Neural cell (in vitro differentiated cells): ENCODE measurements around the gene ZNF561. TPM values are rescaled to one million over a fixed set of nuclear protein-coding genes. Genes with fewer than 3 reads are reported as not detected.
"Not testable (repeated sequence)": the region's sequence is repeated elsewhere in the genome, so short reads cannot be mapped to it uniquely, and the experiment has no call there.

Source experiments
- H2AFZ ChIP-seq: fragments of 200-600, 300-800 bp; sonication (generic), shearing (Covaris generic); 2 replicates; pipeline ENCODE4 v1.6.0; 2014; ENCODE audit warnings: low read depth, mild to moderate bottlenecking, antibody characterized with exemption, low read length, moderate library complexity
- H3F3A ChIP-seq: fragments of 200-600 bp; shearing (Covaris generic); 2 replicates; pipeline ENCODE4 v1.6.1; 2016; ENCODE audit warnings: mild to moderate bottlenecking, moderate library complexity, mixed read lengths, antibody characterized with exemption, low read length; ENCODE audit not compliant: insufficient read depth, poor library complexity, severe bottlenecking
- H3K27ac ChIP-seq: fragments of 200-600, 300-800 bp; sonication (generic), shearing (Covaris generic); 2 replicates; pipeline ENCODE4 v1.5.1; 2014; ENCODE audit warnings: mild to moderate bottlenecking, low read length, moderate library complexity
- H3K27me3 ChIP-seq: fragments of 300-800, 200-600 bp; sonication (generic), shearing (Covaris generic); 2 replicates; pipeline ENCODE4 v1.6.0; 2014; ENCODE audit warnings: mild to moderate bottlenecking, low read depth, low read length, moderate library complexity; ENCODE audit not compliant: insufficient read depth
- H3K36me3 ChIP-seq: fragments of 300-800, 200-600 bp; sonication (generic), shearing (Covaris generic); 2 replicates; pipeline ENCODE4 v1.5.1; 2014; ENCODE audit warnings: mild to moderate bottlenecking, antibody characterized with exemption, low read length, moderate library complexity; ENCODE audit not compliant: insufficient read depth
- H3K4me2 ChIP-seq: fragments of 300-800, 200-600 bp; sonication (generic), shearing (Covaris generic); 2 replicates; pipeline ENCODE4 v1.6.0; 2014; ENCODE audit warnings: mild to moderate bottlenecking, low read length
- H3K4me3 ChIP-seq: fragments of 300-800, 200-600 bp; sonication (generic), shearing (Covaris generic); 2 replicates; pipeline ENCODE4 v1.5.1; 2014; ENCODE audit warnings: mild to moderate bottlenecking, low read length, moderate library complexity
- H3K79me2 ChIP-seq: fragments of 200-600 bp; shearing (Covaris generic); replicated peaks from 2 replicates; pipeline ENCODE4 v1.6.0; 2014; ENCODE audit warnings: mild to moderate bottlenecking, low read length, moderate library complexity; ENCODE audit not compliant: insufficient read depth
- H3K9ac ChIP-seq: fragments of 300-800, 200-600 bp; sonication (generic), shearing (Covaris generic); 2 replicates; pipeline ENCODE4 v1.6.1; 2016; ENCODE audit warnings: mild to moderate bottlenecking, low read length, mixed read lengths
- H3K9me2 ChIP-seq: fragments of 200-600 bp; shearing (Covaris generic); 2 replicates; pipeline ENCODE4 v1.6.1; 2016; ENCODE audit warnings: mild to moderate bottlenecking, low read length, mixed read lengths; ENCODE audit not compliant: insufficient read depth
- H3K9me3 ChIP-seq: fragments of 200-600, 300-800 bp; sonication (generic), shearing (Covaris generic); 2 replicates; pipeline ENCODE4 v1.6.1; 2016; ENCODE audit warnings: mild to moderate bottlenecking, mixed run types, low read length, moderate library complexity, mixed read lengths
- H4K20me1 ChIP-seq: fragments of 200-600 bp; shearing (Covaris generic); 2 replicates; pipeline ENCODE4 v1.6.1; 2016; ENCODE audit warnings: mild to moderate bottlenecking, mixed run types; ENCODE audit not compliant: insufficient read depth
- EP300 ChIP-seq: fragments of 450-650 bp; conservative IDR thresholded peaks from 2 replicates; pipeline ENCODE4 v1.6.1; 2014; ENCODE audit warnings: antibody characterized with exemption, mild to moderate bottlenecking, moderate library complexity; ENCODE audit not compliant: poor library complexity, severe bottlenecking
- EZH2 ChIP-seq: fragments of 200-600, 300-800 bp; shearing (Covaris generic), sonication (generic); IDR thresholded peaks from 2 replicates; pipeline ENCODE4 v1.6.1; 2014; ENCODE audit warnings: antibody characterized with exemption, low read length, borderline replicate concordance, mild to moderate bottlenecking; ENCODE audit not compliant: insufficient read depth, poor library complexity, severe bottlenecking
- MXI1 ChIP-seq: fragments of 450-650 bp; conservative IDR thresholded peaks from 2 replicates; pipeline ENCODE4 v1.6.1; 2014; ENCODE audit warnings: antibody characterized with exemption, mild to moderate bottlenecking; ENCODE audit not compliant: poor library complexity, severe bottlenecking
- POLR2AphosphoS5 ChIP-seq: IDR thresholded peaks from 2 replicates; pipeline ENCODE4 v1.6.1; 2012
- RAD21 ChIP-seq: fragments of 450-650 bp; conservative IDR thresholded peaks from 2 replicates; pipeline ENCODE4 v1.6.1; 2014; ENCODE audit warnings: antibody characterized with exemption, mild to moderate bottlenecking, moderate library complexity
- SMC3 ChIP-seq: fragments of 450-650 bp; conservative IDR thresholded peaks from 2 replicates; pipeline ENCODE4 v1.6.1; 2014; ENCODE audit warnings: antibody characterized with exemption, mild to moderate bottlenecking, moderate library complexity; ENCODE audit not compliant: poor library complexity
- TAF1 ChIP-seq: IDR thresholded peaks from 2 replicates; pipeline ENCODE4 v1.6.1; 2012; ENCODE audit warnings: low read depth
- polyA plus RNA-seq: library from polyadenylated mRNA; depleted of rRNA; stranded (reverse); fragments of >200 nt; gene quantifications from 2 replicates; pipeline ENCODE4 v1.2.3, GENCODE V29; 2014
- TF ChIP-seq, protein P1 (sequence below): fragments of 450-650 bp; IDR thresholded peaks from 2 replicates; pipeline ENCODE4 v1.5.1; 2014; ENCODE audit warnings: antibody characterized with exemption, mild to moderate bottlenecking, moderate library complexity; ENCODE audit not compliant: poor library complexity, severe bottlenecking
- TF ChIP-seq, protein P2 (sequence below): IDR thresholded peaks from 2 replicates; pipeline ENCODE4 v1.6.1; 2012; ENCODE audit warnings: borderline replicate concordance

Gene ZNF561
- polyA plus RNA-seq, 1 donor from 2014 or later: 35.5 TPM

DNA sequence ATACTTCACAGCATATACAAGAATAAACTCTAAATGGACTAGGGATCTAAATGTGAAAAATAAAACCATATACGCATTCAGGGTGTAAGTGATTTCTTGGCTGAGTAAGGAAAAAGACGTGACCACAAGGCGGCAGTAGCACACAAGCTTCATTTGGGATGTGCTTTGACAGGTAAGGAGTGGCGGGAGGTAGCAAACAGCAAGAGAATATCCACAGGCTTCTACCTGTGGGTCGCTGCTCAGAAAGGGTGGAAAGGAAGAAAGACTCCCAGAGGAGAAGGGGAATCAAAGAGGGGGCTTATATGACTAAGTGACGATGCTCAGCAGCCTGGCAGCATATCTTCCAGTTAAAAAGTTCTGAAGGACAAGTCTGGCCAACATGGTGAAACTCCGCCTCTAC lies 34.3 kb downstream of the ZNF561 start:
- no peaks in the 10 kb centered on the region for H3K9me3 ChIP-seq
- no peak overlapping the region for H3K4me3 ChIP-seq
- no peak overlapping the region for H3K27ac ChIP-seq
- no peaks in the 10 kb centered on the region for H3F3A ChIP-seq
- TF ChIP-seq, protein P1, sequence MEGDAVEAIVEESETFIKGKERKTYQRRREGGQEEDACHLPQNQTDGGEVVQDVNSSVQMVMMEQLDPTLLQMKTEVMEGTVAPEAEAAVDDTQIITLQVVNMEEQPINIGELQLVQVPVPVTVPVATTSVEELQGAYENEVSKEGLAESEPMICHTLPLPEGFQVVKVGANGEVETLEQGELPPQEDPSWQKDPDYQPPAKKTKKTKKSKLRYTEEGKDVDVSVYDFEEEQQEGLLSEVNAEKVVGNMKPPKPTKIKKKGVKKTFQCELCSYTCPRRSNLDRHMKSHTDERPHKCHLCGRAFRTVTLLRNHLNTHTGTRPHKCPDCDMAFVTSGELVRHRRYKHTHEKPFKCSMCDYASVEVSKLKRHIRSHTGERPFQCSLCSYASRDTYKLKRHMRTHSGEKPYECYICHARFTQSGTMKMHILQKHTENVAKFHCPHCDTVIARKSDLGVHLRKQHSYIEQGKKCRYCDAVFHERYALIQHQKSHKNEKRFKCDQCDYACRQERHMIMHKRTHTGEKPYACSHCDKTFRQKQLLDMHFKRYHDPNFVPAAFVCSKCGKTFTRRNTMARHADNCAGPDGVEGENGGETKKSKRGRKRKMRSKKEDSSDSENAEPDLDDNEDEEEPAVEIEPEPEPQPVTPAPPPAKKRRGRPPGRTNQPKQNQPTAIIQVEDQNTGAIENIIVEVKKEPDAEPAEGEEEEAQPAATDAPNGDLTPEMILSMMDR: peak; percentile 81
- TF ChIP-seq, protein P2, sequence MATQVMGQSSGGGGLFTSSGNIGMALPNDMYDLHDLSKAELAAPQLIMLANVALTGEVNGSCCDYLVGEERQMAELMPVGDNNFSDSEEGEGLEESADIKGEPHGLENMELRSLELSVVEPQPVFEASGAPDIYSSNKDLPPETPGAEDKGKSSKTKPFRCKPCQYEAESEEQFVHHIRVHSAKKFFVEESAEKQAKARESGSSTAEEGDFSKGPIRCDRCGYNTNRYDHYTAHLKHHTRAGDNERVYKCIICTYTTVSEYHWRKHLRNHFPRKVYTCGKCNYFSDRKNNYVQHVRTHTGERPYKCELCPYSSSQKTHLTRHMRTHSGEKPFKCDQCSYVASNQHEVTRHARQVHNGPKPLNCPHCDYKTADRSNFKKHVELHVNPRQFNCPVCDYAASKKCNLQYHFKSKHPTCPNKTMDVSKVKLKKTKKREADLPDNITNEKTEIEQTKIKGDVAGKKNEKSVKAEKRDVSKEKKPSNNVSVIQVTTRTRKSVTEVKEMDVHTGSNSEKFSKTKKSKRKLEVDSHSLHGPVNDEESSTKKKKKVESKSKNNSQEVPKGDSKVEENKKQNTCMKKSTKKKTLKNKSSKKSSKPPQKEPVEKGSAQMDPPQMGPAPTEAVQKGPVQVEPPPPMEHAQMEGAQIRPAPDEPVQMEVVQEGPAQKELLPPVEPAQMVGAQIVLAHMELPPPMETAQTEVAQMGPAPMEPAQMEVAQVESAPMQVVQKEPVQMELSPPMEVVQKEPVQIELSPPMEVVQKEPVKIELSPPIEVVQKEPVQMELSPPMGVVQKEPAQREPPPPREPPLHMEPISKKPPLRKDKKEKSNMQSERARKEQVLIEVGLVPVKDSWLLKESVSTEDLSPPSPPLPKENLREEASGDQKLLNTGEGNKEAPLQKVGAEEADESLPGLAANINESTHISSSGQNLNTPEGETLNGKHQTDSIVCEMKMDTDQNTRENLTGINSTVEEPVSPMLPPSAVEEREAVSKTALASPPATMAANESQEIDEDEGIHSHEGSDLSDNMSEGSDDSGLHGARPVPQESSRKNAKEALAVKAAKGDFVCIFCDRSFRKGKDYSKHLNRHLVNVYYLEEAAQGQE: no peak
- peak; percentile 77 for TF ChIP-seq SMC3
- no peak for TF ChIP-seq MXI1
- peak; percentile 66 for TF ChIP-seq RAD21
- no peak for TF ChIP-seq POLR2AphosphoS5
- no peak overlapping the region for H2AFZ ChIP-seq
- H3K36me3 ChIP-seq: no peaks in the 10 kb centered on the region
- no peaks in the 10 kb centered on the region for H3K9me2 ChIP-seq
- H3K4me2 ChIP-seq: no peak overlapping the region
- H4K20me1 ChIP-seq: no peaks in the 10 kb centered on the region
- H3K27me3 ChIP-seq: no peaks in the 10 kb centered on the region
- H3K9ac ChIP-seq: no peak overlapping the region
- H3K79me2 ChIP-seq: peaks cover 22% of the 10 kb centered on the region

DNA sequence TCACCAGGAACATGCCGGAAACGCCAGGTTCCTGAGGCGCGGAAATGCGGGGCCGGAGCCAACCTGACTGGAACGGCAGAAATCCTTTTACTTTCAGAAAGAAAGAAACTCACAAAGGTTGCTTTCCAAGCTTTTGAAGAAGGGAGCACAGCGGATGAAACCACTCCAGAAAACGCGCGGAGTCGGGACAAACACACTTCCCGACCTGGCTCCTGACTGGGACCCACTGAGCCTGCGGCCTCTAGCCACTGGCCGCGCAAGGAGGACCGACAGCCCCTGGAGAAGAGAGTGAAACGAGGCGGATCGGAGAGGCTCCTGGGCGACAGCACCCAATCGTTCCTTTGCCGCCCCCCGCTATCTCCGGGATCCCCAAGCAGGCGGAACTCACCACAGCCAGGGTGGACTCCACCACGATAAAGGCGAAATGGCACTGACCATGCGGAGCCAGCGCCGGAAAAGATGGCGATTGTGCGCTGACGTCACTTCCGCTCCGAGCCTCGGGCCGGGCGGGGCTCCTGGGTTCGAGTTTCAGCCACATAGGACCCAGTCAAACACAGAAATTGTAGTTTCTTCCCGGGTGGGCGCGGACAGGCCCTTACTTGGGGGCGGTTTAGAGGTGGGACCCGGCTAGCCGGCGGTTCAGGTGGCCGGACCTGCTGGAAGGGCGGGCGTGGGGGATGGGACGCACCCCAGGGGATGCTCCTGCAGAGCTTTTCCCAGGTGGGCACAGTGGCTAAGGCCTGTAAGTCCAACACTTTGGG lies 36.8 kb downstream of the ZNF561 start, which contains the start of gene ZNF121:
ZNF121 (minus strand) TSS at position 432 of the 761 bp plus-strand sequence. CDS start 16,407 bp downstream, outside the sequence.
- peak within 1 kb of the TSS; percentile 99 for H2AFZ ChIP-seq
- peaks cover 46% of the 10 kb centered on the region for H3K79me2 ChIP-seq
- peaks cover 1% of the 10 kb centered on the region for H3K36me3 ChIP-seq
- H4K20me1 ChIP-seq: no peaks in the 10 kb centered on the region
- H3K9me3 ChIP-seq: peaks cover 6% of the 10 kb centered on the region
- no peaks in the 10 kb centered on the region for H3K27me3 ChIP-seq
- H3K9ac ChIP-seq: peak within 1 kb of the TSS; percentile 97
- peak within 1 kb of the TSS; percentile 96 for H3K27ac ChIP-seq
- peak within 1 kb of the TSS; percentile 99 for H3K4me3 ChIP-seq
- H3K4me2 ChIP-seq: peak within 1 kb of the TSS; percentile 61
- no peaks in the 10 kb centered on the region for H3F3A ChIP-seq
- H3K9me2 ChIP-seq: no peaks in the 10 kb centered on the region
- TF ChIP-seq MXI1 (peak; percentile 98), POLR2AphosphoS5 (peak; percentile 95), SMC3 (peak; percentile 27), TAF1 (no peak), EZH2 (no peak), EP300 (peak; percentile 56), RAD21 (no peak)
- TF ChIP-seq, protein P2: peak; percentile 75
- TF ChIP-seq, protein P1: no peak

DNA sequence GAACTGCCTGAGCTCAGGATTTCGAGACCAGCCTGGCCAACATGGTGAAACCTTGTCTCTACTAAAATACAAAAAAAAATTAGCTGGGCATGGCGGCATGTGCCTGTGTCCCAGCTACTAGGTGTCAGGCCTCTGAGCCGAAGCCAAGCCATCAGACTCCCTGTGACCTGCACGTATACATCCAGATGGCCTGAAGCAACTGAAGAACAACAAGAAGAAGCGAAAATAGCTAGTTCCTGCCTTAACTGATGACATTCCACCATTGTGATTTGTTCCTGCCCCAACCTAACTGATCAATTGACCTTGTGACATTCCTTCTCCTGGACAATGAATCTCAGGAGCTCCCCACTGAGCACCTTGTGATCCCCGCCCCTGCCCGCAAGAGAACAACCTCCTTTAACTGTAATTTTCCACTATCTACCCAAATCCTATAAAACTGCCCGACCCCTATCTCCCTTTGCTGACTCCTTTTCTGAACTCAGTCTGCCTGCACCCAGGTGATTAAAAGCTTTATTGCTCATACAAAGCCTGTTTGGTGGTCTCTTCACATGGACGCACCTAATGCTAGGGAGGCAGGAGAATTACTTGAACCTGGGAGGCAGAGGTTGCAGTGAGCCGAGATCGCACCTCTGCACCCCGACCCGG lies 38.8 kb downstream of the ZNF561 start:
- H3F3A ChIP-seq, H2AFZ ChIP-seq, H3K9ac ChIP-seq, H3K9me3 ChIP-seq, H3K9me2 ChIP-seq, H3K36me3 ChIP-seq, H3K27ac ChIP-seq, H4K20me1 ChIP-seq, H3K4me2 ChIP-seq, H3K27me3 ChIP-seq: not testable (repeated sequence)
- Histone ChIP-seq H3K4me3 (peak overlapping the region; percentile 99), H3K79me2 (peaks cover 67% of the 10 kb centered on the region)
